GM23248 (cell line): Measurements from ENCODE around the gene CYB5A. TPM values are rescaled to one million over a fixed set of nuclear protein-coding genes. Genes with fewer than 3 reads are reported as not detected.
"Not testable (repeated sequence)": the region's sequence is repeated elsewhere in the genome, so short reads cannot be mapped to it uniquely, and the experiment has no call there.

ENCODE experiments used
- DNase-seq: peaks from one replicate; pipeline ENCODE4 v3.0.0-alpha.2; 2015
- H2AFZ ChIP-seq: fragments of 200-600 bp; sonication (generic); 2 replicates; pipeline ENCODE4 v1.6.1; 2016; ENCODE audit warnings: antibody characterized with exemption
- H3F3A ChIP-seq: fragments of 200-600 bp; sonication (generic); 2 replicates; pipeline ENCODE4 v1.6.1; 2016; ENCODE audit warnings: mild to moderate bottlenecking, antibody characterized with exemption, mixed run types; ENCODE audit not compliant: insufficient read depth
- H3K27ac ChIP-seq: fragments of 200-600 bp; sonication (generic); 2 replicates; pipeline ENCODE4 v1.5.1; 2016; ENCODE audit warnings: mild to moderate bottlenecking
- H3K27me3 ChIP-seq: fragments of 200-600 bp; sonication (generic); replicated peaks from 2 replicates; pipeline ENCODE4 v1.6.1; 2016; ENCODE audit warnings: mild to moderate bottlenecking; ENCODE audit not compliant: insufficient read depth
- H3K36me3 ChIP-seq: fragments of 200-600 bp; sonication (generic); 2 replicates; pipeline ENCODE4 v1.6.1; 2016; ENCODE audit warnings: low read depth, mild to moderate bottlenecking
- H3K4me1 ChIP-seq: fragments of 200-600 bp; sonication (generic); 2 replicates; pipeline ENCODE4 v1.6.1; 2016; ENCODE audit warnings: mild to moderate bottlenecking; ENCODE audit not compliant: insufficient read depth
- H3K4me2 ChIP-seq: fragments of 200-600 bp; sonication (generic); one replicate; pipeline ENCODE4 v1.6.1; 2016; ENCODE audit warnings: mild to moderate bottlenecking; ENCODE audit not compliant: unreplicated experiment
- H3K4me3 ChIP-seq: fragments of 200-600 bp; sonication (generic); 2 replicates; pipeline ENCODE4 v1.5.1; 2016; ENCODE audit warnings: mild to moderate bottlenecking
- H3K79me2 ChIP-seq: fragments of 200-600 bp; sonication (generic); 2 replicates; pipeline ENCODE4 v1.6.1; 2016; ENCODE audit warnings: mild to moderate bottlenecking; ENCODE audit not compliant: insufficient read depth
- H3K9ac ChIP-seq: fragments of 200-600 bp; sonication (generic); 2 replicates; pipeline ENCODE4 v1.6.1; 2016; ENCODE audit warnings: mild to moderate bottlenecking
- H3K9me2 ChIP-seq: fragments of 200-600 bp; sonication (generic); 2 replicates; pipeline ENCODE4 v1.6.1; 2016; ENCODE audit warnings: mixed run types, mild to moderate bottlenecking, moderate library complexity; ENCODE audit not compliant: insufficient read depth
- H3K9me3 ChIP-seq: fragments of 200-600 bp; sonication (generic); one replicate; pipeline ENCODE4 v1.6.1; 2017; ENCODE audit warnings: low read depth
- H4K20me1 ChIP-seq: fragments of 200-600 bp; sonication (generic); 2 replicates; pipeline ENCODE4 v1.6.0; 2016; ENCODE audit not compliant: insufficient read depth
- EZH2 ChIP-seq: fragments of 200-600 bp; sonication (generic); IDR thresholded peaks from 2 replicates; pipeline ENCODE4 v1.6.1; 2018; ENCODE audit warnings: antibody characterized with exemption, mild to moderate bottlenecking; ENCODE audit not compliant: insufficient read depth, poor library complexity, severe bottlenecking
- EZH2phosphoT487 ChIP-seq: fragments of 200-600 bp; sonication (generic); IDR thresholded peaks from 2 replicates; pipeline ENCODE4 v1.6.1; 2018; ENCODE audit warnings: antibody characterized with exemption, moderate library complexity, mild to moderate bottlenecking, low read depth; ENCODE audit not compliant: insufficient read depth
- WGBS, 2 experiments: methylation state at CpG; one replicate each; pipeline ENCODE4 v1.1.6; 2015 to 2017; ENCODE audit warnings: low lambda C conversion rate in 2 of 2, low coverage in 1 of 2; ENCODE audit errors: missing lambda C conversion rate in 2 of 2; 5-methylcytosine and 5-hydroxymethylcytosine counted together
- in situ Hi-C: fragments of 300-500 bp; cut with MboI; formaldehyde crosslinking; loops from 2 replicates; pipeline ENCODE4 v1.15.0; 2020
- polyA plus RNA-seq: library from polyadenylated mRNA; unstranded; fragments of >200 nt; fragmentation: Nextera tagmentation; extraction: Ambion mirVana; gene quantifications from 2 replicates; pipeline ENCODE4 v1.2.1, GENCODE V29; 2016
- total RNA-seq: library from RNA; depleted of rRNA; stranded (reverse); fragments of >200 nt; shearing (Covaris generic); gene quantifications from 2 replicates; pipeline ENCODE4 v1.2.3, GENCODE V29; 2014

The CYB5A gene
- total and polyA plus RNA-seq, 2 experiments from 2014 or later, result 55.0 to 117 TPM

GRCh38 chr18:74328206-74328605 is 36.4 kb upstream of the CYB5A start:
- Histone ChIP-seq H3K4me3 (no peak overlapping the region), H3K79me2 (no peaks in the 10 kb centered on the region), H2AFZ (no peak overlapping the region), H3K27ac (no peak overlapping the region), H3F3A (peaks cover 5% of the 10 kb centered on the region; the same call in 1 of the 2 replicates), H3K36me3 (no peaks in the 10 kb centered on the region), H3K27me3 (no peaks in the 10 kb centered on the region), H3K9me3 (no peaks in the 10 kb centered on the region), H3K9me2 (no peaks in the 10 kb centered on the region), H4K20me1 (no peaks in the 10 kb centered on the region), H3K4me2 (no peak overlapping the region), H3K9ac (no peak overlapping the region), H3K4me1 (0 out of 2 replicates have a peak, but pooled peaks cover 3% of the 10 kb centered on the region)
- WGBS, 2 experiments, result 48 to 52% methylated on average over 2 of the region's 2 CpGs
- in situ Hi-C loops, result loop anchor here (25.0 kb wide), 2 partner anchors 466 to 1566 kb away; no protein-coding TSS in a partner anchor
- peak; percentile 14 for DNase-seq
- TF ChIP-seq EZH2phosphoT487 (no peak), EZH2 (no peak)

DNA sequence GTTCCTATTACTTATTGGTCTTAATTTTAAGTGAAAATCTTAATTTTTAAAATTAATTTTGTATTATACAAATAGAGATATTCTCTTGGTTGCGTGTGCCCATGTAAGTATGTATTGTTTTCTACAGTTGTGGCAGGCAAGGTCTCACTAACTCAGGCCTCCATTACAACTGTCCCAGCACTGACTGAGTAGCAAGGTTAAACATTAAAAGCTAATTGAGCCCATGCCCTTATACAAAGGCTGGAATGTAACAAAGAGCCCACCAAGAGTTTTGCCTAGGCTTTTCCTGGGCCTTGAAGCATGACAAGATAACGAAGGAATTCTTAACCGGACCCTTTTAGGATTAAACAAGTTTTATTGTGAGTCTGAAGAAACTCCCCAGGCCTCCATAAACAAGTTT is 35.0 kb upstream of the CYB5A start:
- WGBS, 2 experiments, result 93 to 99% methylated on average over 3 of the region's 3 CpGs
- not testable (repeated sequence) for H3K4me2 ChIP-seq, H3K79me2 ChIP-seq, H3K9ac ChIP-seq, H3K27ac ChIP-seq, H3K9me2 ChIP-seq, DNase-seq, H2AFZ ChIP-seq, H3K9me3 ChIP-seq, H3K4me1 ChIP-seq, H3F3A ChIP-seq, H3K27me3 ChIP-seq, H3K36me3 ChIP-seq, H4K20me1 ChIP-seq, H3K4me3 ChIP-seq
- in situ Hi-C loops, result loop anchor here (25.0 kb wide), 2 partner anchors 464 to 1564 kb away; no protein-coding TSS in a partner anchor

- H3K27ac ChIP-seq, result no peak overlapping the region
- H3K4me1 ChIP-seq, result 0 out of 2 replicates have a peak, but pooled peaks cover 3% of the 10 kb centered on the region
- H3K4me3 ChIP-seq, result no peak overlapping the region
- H4K20me1 ChIP-seq, result no peaks in the 10 kb centered on the region
- no peak for TF ChIP-seq EZH2
- no peak overlapping the region for H3K9ac ChIP-seq
- no peaks in the 10 kb centered on the region for H3K27me3 ChIP-seq
- H3K9me3 ChIP-seq, result no peaks in the 10 kb centered on the region
- no peaks in the 10 kb centered on the region for H3K79me2 ChIP-seq
- no peaks in the 10 kb centered on the region for H3K9me2 ChIP-seq
- no peak overlapping the region for H2AFZ ChIP-seq
- WGBS, 2 experiments, result 86 to 89% methylated on average over 2 of the region's 2 CpGs
- in situ Hi-C loops, result loop anchor here (25.0 kb wide), 2 partner anchors 464 to 1564 kb away; no protein-coding TSS in a partner anchor
- H3K36me3 ChIP-seq, result no peaks in the 10 kb centered on the region
- DNase-seq, result no peak
- no peak overlapping the region for H3K4me2 ChIP-seq
- no peaks in the 10 kb centered on the region for H3F3A ChIP-seq
Measured at GRCh38 chr18:74326231-74326630, 34.5 kb upstream of the CYB5A start.

DNA sequence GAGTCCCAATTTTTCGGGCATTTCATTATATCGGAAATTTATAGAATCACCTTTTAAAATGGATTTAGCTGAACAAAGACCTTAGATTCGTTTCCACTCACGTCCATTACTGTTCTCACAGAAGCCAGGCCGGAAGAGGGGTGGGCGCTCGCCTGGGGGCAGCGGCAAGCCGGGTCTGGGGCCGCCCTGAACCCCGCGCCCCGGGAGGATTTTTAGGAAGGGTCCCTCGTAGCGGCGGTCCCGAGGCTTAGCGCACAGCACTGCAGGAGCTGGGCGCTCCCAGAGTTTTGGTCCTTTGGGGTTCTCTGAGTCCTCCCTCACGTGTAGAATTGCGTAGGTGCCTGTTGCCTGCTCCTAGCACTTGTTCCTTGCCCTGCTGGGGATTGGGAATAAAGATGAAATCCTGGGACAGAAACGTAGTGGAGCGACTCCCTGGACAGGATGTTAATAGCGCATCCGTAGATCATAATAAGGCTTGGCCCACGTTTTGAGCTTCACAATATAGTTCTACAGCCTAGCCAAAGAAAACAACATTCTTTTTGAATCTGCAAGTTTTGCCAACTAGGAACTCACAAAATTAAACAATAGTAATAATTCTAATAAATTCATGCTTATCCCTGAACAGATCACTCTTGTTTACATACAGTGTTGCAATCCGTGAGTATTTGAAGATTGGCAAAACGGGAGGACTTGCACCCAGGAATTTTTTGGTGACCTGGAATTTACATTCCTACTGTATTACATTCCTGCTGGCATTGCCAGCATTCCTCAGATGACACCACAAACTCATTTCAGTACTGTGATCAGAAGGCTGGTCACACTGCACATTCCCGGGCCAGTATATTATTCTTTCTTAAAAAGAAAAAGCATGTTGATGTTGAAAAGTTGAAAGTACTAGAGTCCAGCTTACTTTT is 24.8 kb upstream of the CYB5A start:
- no peak overlapping the region for H2AFZ ChIP-seq
- WGBS, 2 experiments, result 81 to 83% methylated on average over 29 of the region's 29 CpGs
- H3K27ac ChIP-seq, result peak overlapping the region; percentile 28; the same call in 1 of the 2 replicates

More for the DNA sequence above, 24.8 kb upstream of the CYB5A start:
- H4K20me1 ChIP-seq, result no peaks in the 10 kb centered on the region
- no peaks in the 10 kb centered on the region for H3K9me3 ChIP-seq
- no peak for TF ChIP-seq EZH2
- TF ChIP-seq EZH2phosphoT487, result peak; percentile 77; the same call in 1 of the 2 replicates
- peak; percentile 86 for DNase-seq
- no peak overlapping the region for H3K4me3 ChIP-seq
- H3K9me2 ChIP-seq, result no peaks in the 10 kb centered on the region
- no peaks in the 10 kb centered on the region for H3K27me3 ChIP-seq
- H3K9ac ChIP-seq, result no peak overlapping the region
- H3K4me1 ChIP-seq, result peaks cover 18% of the 10 kb centered on the region
- H3K79me2 ChIP-seq, result no peaks in the 10 kb centered on the region
- in situ Hi-C loops, result no loop called here
- H3F3A ChIP-seq, result peaks cover 12% of the 10 kb centered on the region
- H3K4me2 ChIP-seq, result peak overlapping the region; percentile 45
- no peaks in the 10 kb centered on the region for H3K36me3 ChIP-seq
